ENCODE results near the gene PLK2.

DNA sequence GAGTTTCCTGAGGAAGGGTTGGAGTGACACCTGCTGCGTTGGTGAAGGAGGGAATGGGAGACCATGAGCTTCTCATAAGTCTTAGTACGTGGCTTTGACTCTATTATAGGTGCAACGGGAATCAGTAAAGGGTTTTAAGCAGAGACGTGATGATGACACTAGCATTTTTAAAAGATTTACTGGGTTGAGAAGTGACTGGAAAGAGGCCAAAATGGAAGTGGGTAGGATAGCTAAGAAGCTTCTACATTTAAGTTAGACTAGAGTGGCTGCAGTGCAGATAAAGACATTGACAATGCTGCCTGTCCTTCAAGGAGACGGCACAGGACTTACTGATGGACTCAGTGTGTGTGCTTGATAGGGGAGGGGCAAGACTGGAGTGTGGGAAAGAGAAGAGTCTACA, 37.5 kb upstream of the PLK2 start:
- TF ChIP-seq CTCF (IDR thresholded peaks at IDR 0.05) (no peak), POLR2A (IDR thresholded peaks at IDR 0.05) (no peak)

Measured in suprapubic skin (tissue), 3 donors.